Stimulated activated naive CD8-positive, alpha-beta T cell treated with anti-CD3 and anti-CD28 coated beads, Interleukin-15, amount 100 ng/mL, for 72 hours (primary cell): Measurements from ENCODE around the gene DAZAP2.
"Not testable (repeated sequence)": the region's sequence is repeated elsewhere in the genome, so short reads cannot be mapped to it uniquely, and the experiment has no call there.

Experiments used
- ATAC-seq: fragments of 150-1000 bp; cut with Tn5 transposase; 2 replicates; pipeline ENCODE4 v1.10.0; 2021; ENCODE audit warnings: mild to moderate bottlenecking, moderate library complexity
- DNase-seq, 2 donors: peaks; one replicate each; pipeline ENCODE4 v3.0.0; 2021 to 2022
- H3K27ac Mint-ChIP-seq, 2 donors: one replicate each; pipeline ENCODE4 v1.8.0; 2022; ENCODE audit warnings: mild to moderate bottlenecking in 2 of 2, mixed read lengths in 2 of 2, moderate library complexity in 2 of 2
- H3K27me3 Mint-ChIP-seq: one replicate; pipeline ENCODE4 v1.8.0; 2022; ENCODE audit warnings: mixed read lengths
- H3K4me1 Mint-ChIP-seq: one replicate; pipeline ENCODE4 v1.8.0; 2022; ENCODE audit warnings: mild to moderate bottlenecking, mixed read lengths
- H3K4me3 Mint-ChIP-seq, 2 donors: one replicate each; pipeline ENCODE4 v1.8.0; 2022; ENCODE audit warnings: mild to moderate bottlenecking in 2 of 2, mixed read lengths in 2 of 2, moderate library complexity in 1 of 2
- H3K9me3 Mint-ChIP-seq, 2 donors: one replicate each; pipeline ENCODE4 v1.8.0; 2022; ENCODE audit warnings: mixed read lengths in 2 of 2

DAZAP2 gene

GRCh38 chr12:51262758-51263177 lies 24.1 kb downstream of the DAZAP2 start:
- ATAC-seq = peak; percentile 59
- Mint-ChIP-seq H3K9me3 (no peaks in the 10 kb centered on the region), H3K27ac (peak overlapping the region in 1 of 2 donors; percentile 20)

DNA sequence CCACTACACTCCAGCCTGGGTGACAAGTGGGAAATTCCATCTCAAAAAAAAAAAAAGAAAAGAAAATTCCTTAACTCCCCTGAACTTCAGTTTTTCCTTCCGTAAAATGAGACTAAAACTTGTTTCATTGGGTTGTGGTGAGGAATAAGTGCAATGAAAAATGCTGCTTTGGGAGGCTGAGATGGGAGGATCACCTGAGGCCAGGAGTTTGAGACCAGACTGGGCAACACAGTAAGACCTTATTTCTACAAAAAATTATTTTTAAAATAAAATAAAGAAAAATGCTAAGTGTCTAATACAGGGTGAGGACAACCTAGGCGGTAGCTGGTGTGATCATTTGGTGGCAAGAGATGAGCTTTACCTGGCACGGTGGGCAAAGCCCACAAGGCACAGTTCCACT lies 24.7 kb downstream of the DAZAP2 start:
- H3K4me1 Mint-ChIP-seq = peaks cover 25% of the 10 kb centered on the region

More at GRCh38 chr12:51262758-51263177, 24.1 kb downstream of the DAZAP2 start:
- DNase-seq = peak in 1 of 2 donors; percentile 46
- H3K4me1 Mint-ChIP-seq = peaks cover 25% of the 10 kb centered on the region
- H3K27me3 Mint-ChIP-seq = no peaks in the 10 kb centered on the region
- H3K4me3 Mint-ChIP-seq = no peak overlapping the region

DNA sequence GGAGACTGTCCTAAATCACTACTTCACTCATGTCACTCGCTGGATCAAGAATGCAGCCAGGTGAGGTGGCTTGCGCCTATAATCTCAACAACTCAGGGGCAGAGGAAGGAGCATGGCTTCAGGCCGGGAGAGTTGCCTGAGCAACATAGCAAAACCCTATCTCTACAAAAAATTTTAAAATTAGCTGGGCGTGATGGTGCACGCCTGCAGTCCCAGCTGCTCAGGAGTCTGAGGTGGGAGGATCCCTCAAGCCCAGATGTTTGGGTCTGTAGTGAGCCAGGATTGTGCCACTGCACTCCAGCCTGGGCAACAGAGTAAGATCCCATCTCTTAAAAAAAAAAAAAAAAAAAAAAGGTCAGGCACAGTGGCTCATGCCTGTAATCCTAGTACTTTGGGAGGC lies 25.7 kb downstream of the DAZAP2 start:
- Mint-ChIP-seq H3K9me3 (no peaks in the 10 kb centered on the region), H3K27ac (no peak overlapping the region), H3K27me3 (peaks cover 7% of the 10 kb centered on the region), H3K4me1 (peaks cover 31% of the 10 kb centered on the region), H3K4me3 (no peak overlapping the region)
- ATAC-seq (no peak), DNase-seq (no peak)

More for the DNA sequence above, 24.7 kb downstream of the DAZAP2 start:
- Mint-ChIP-seq H3K9me3 (no peaks in the 10 kb centered on the region), H3K27me3 (no peaks in the 10 kb centered on the region), H3K27ac (no peak overlapping the region), H3K4me3 (no peak overlapping the region)
- ATAC-seq = no peak
- DNase-seq = no peak

DNA sequence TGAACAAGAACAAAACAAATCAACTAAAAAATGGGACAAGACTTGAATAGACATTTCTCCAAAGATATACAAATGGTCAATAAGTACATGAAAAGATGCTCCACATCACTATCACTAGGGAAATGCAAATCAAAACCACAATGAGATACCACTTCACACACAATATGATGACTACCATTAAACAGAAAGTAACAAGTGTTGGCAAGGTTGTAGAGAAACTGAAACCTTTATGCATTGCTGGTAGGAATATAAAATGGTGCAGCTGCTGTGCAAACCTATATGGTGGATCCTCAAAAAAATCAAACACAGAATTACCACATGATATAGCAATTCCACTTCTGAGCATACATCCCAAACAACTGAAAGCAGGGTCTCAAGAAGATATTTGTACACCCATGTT lies 26.4 kb downstream of the DAZAP2 start:
- Mint-ChIP-seq H3K27me3 (peaks cover 11% of the 10 kb centered on the region), H3K4me1 (peaks cover 34% of the 10 kb centered on the region), H3K9me3 (no peaks in the 10 kb centered on the region), H3K4me3 (peak overlapping the region in 1 of 2 donors; percentile 16), H3K27ac (no peak overlapping the region)
- no peak for DNase-seq
- ATAC-seq = peak; percentile 90

GRCh38 chr12:51269174-51270066 lies 30.8 kb downstream of the DAZAP2 start:
- H3K4me1 Mint-ChIP-seq = peaks cover 38% of the 10 kb centered on the region
- peaks cover 23% of the 10 kb centered on the region for H3K27me3 Mint-ChIP-seq
- no peaks in the 10 kb centered on the region for H3K9me3 Mint-ChIP-seq
- peak overlapping the region; percentile 77 to 81 for H3K4me3 Mint-ChIP-seq
- DNase-seq (peak; percentile 43 to 52), ATAC-seq (peak; percentile 72)
- H3K27ac Mint-ChIP-seq = peak overlapping the region in 1 of 2 donors; percentile 44

- peak; percentile 66 for ATAC-seq
- Mint-ChIP-seq H3K27ac (peak within 1 kb of the TSS in 1 of 2 donors; percentile 78), H3K27me3 (peaks cover 23% of the 10 kb centered on the region), H3K9me3 (no peaks in the 10 kb centered on the region), H3K4me3 (peak within 1 kb of the TSS; percentile 86 to 91), H3K4me1 (peaks cover 29% of the 10 kb centered on the region)
- DNase-seq = peak; percentile 51 to 57
Observed at GRCh38 chr12:51270067-51270950, 31.7 kb downstream of the DAZAP2 start, which contains the start of gene SMAGP. Gene SMAGP, minus strand, starts transcription at chr12:51270415. Its CDS starts 1,137 bp downstream, at chr12:51269278.

DNA sequence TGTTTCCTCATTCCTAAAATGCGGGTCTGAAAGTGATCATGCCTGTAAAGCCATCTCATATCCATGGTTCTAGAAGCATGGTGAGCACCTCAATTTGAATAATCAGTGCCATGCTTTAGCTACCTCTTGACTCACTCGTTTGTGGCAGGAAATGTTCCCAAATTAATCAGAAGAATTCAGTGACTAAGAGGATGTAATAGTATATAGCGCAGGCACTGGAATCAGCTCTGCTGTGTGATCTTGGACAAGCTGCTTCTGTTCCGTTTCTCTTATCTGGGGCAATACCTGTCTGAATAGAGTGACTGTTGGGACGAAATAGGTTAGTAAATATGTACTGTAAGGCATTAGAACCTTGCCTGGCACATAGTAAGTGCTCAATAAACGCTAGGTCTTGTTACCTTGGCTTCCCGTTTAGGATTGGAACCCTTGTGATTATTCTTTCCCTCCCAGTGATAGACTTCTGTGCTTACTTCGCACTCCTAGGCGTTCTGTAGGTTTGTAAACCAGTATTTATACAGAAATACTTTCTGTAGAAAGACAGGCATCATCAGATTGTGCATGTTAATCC lies 32.4 kb downstream of the DAZAP2 start:
- ATAC-seq (peak; percentile 38), DNase-seq (no peak)
- no peaks in the 10 kb centered on the region for H3K9me3 Mint-ChIP-seq

DNA sequence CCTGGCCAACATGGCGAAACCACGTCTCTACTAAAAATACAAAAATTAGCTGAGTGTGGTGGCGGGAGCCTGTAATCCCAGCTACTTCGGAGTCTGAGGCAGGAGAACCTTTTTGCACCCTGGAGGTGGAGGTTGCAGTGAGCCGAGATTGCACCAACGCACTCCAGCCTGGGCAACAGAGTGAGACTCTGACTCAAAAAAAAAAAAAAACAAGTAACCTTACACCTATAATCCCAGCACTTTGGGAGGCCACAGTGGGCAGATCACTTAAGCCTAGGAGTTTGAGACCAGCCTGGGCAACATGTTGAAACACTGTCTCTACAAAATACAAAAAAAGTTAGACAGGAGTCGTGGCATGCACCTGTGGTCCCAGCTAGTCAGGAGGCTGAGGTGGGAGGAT lies 34.2 kb downstream of the DAZAP2 start:
- Mint-ChIP-seq H3K4me1 (peaks cover 24% of the 10 kb centered on the region), H3K27me3 (peaks cover 23% of the 10 kb centered on the region)
- H3K9me3 Mint-ChIP-seq, ATAC-seq, H3K27ac Mint-ChIP-seq, H3K4me3 Mint-ChIP-seq, DNase-seq: not testable (repeated sequence)

More for the DNA sequence above, 32.4 kb downstream of the DAZAP2 start:
- peak overlapping the region; percentile 86 to 91 for H3K4me3 Mint-ChIP-seq
- peaks cover 23% of the 10 kb centered on the region for H3K27me3 Mint-ChIP-seq
- peaks cover 24% of the 10 kb centered on the region for H3K4me1 Mint-ChIP-seq
- H3K27ac Mint-ChIP-seq = no peak overlapping the region

GRCh38 chr12:51275088-51275487 lies 36.5 kb downstream of the DAZAP2 start:
- Mint-ChIP-seq H3K4me3 (no peak overlapping the region), H3K27ac (peak overlapping the region in 1 of 2 donors; percentile 25), H3K4me1 (peaks cover 15% of the 10 kb centered on the region), H3K27me3 (peaks cover 12% of the 10 kb centered on the region), H3K9me3 (no peaks in the 10 kb centered on the region)
- DNase-seq = no peak
- no peak for ATAC-seq

DNA sequence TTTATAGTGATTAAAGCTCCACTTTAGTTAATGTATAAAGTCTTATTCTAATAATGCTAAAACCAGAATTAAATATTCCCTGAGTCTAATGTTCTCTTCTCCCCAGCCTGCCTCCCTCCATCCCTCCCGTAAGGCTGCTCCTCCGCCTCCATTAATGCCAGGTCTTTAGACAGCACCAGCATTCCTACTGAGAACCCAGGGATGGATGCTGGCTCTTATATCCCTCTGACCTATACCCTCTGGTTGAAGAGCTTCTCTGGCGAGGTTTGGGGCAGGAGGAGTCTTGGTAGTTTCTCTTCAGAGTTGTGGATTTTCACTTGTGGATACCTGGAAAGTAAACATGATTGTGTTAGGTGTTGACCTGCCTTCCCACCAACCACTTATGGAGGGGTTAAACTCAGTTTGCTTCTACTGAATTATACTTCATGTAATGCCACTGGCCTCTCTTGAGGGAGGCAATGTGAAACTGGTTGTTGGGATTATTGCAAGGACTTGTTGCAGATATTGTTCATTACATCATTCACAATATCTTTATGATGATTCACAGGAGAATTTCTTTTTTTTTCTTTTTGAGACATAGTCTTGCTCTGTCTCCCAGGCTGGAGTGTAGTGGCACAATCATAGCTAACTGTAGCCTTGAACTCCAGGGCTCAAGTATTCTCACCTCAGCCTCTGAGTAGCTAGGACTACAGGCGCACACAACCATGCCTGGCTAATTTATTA lies 42.7 kb downstream of the DAZAP2 start:
- H3K4me1 Mint-ChIP-seq = peaks cover 11% of the 10 kb centered on the region
- H3K4me3 Mint-ChIP-seq = no peak overlapping the region
- H3K27ac Mint-ChIP-seq = peak overlapping the region in 1 of 2 donors; percentile 3
- no peaks in the 10 kb centered on the region for H3K27me3 Mint-ChIP-seq
- DNase-seq = no peak
- no peak for ATAC-seq
- H3K9me3 Mint-ChIP-seq = no peaks in the 10 kb centered on the region

- Mint-ChIP-seq H3K27me3 (no peaks in the 10 kb centered on the region), H3K4me3 (no peak overlapping the region), H3K4me1 (peaks cover 6% of the 10 kb centered on the region), H3K9me3 (no peaks in the 10 kb centered on the region), H3K27ac (no peak overlapping the region)
- no peak for ATAC-seq
- no peak for DNase-seq
Observed at GRCh38 chr12:51285843-51286242, 47.2 kb downstream of the DAZAP2 start.

GRCh38 chr12:51291603-51292513 lies 53.2 kb downstream of the DAZAP2 start:
- not testable (repeated sequence) for H3K9me3 Mint-ChIP-seq, DNase-seq, H3K27me3 Mint-ChIP-seq, H3K4me3 Mint-ChIP-seq, ATAC-seq
- H3K4me1 Mint-ChIP-seq = peaks cover 25% of the 10 kb centered on the region
- peak overlapping the region in 1 of 2 donors; percentile 71 for H3K27ac Mint-ChIP-seq
